NCI-H2107 (cell line): ENCODE data around the gene SLC24A1.

Source experiments
- DNase-seq: peaks from one replicate; lab custom pipeline; 2025; lab: John Stamatoyannopoulos, UW

Gene SLC24A1

DNA sequence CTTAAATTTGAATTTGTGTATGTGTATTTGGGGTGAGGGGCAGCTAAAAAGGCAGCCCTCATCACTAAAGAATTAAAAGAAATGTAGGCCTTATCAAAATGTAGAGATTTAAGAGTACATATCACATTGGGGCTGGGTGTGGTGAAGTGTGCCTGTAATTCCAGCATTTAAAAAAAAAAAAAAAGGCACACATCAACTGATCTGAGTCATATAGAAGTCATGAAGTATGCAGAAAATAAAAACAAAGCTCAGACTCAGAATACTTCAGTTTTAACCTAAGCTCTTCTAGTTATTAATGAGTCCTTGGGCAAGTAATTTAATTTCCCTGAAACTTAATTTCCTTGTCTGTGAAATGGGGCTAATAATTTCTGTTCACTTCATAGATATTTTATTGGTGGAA, 31.6 kb downstream of the SLC24A1 start:
- DNase-seq: no peak

DNA sequence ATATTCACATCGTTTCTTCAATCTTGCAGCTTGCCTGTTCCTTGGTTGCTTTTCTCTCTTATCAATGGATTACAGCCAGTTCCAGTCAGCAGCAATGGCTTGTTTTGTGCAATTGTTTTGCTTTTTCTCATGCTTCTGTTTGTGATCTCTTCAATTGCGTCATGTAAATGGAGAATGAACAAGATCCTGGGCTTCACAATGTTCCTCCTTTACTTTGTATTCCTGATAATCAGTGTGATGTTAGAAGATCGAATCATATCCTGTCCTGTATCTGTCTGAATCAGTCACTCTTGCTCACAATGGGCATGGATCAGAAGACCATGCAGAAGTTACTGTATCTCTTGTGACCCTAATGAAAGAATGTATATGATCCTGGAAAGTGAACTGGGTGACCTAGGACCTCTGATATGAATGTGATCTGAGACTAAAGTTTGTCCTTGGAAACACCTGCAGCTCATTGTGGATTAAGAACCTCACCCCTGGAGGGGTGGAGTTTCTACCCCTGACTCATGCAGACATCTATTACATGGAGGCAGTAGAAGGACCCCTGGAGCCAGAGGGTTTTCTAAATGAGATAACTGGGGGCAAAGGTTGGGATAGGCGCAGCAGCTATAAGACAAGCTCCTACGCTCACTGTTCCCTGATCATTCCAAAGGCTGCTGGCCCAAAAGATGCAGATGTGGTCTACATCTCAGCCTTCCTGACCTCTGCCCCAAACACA, 32.2 kb downstream of the SLC24A1 start:
- no peak for DNase-seq

DNA sequence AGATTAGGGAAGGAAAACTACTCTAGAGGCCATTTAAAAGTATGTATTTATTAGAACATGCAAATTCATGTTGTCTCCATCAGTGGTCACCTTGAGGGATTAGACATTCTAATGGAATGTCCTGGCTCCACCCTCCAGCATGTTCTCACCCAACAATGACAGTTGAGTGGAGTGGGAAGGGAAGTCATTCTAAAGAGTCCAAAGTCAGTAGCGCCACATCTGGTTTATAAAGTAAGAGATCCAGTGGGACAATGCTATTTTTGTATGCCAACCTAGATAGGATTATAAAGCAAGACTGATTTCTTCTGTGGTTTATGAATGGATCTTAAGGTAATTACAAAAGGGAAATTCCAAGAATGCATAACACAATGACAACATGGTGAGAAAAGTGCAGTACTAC, 33.3 kb downstream of the SLC24A1 start:
- DNase-seq: no peak

DNA sequence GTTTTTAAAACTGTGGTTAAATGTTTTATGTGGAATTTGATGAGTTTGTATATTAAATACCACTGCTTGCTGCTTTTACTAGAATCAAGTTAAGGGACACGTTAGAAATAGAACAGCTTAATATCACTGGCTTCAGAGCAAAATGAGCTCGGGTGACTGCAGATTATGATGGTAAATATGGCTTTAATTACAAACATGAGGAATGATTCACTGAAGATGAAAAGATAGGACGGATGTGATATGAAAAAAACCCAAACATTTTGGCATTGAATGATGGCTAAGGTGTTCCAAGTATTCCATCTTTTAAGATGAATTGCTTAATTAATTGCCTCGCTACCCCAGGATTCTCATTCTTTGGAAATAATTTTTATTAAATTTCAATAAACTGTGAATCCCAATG, 33.7 kb downstream of the SLC24A1 start:
- DNase-seq: no peak

DNA sequence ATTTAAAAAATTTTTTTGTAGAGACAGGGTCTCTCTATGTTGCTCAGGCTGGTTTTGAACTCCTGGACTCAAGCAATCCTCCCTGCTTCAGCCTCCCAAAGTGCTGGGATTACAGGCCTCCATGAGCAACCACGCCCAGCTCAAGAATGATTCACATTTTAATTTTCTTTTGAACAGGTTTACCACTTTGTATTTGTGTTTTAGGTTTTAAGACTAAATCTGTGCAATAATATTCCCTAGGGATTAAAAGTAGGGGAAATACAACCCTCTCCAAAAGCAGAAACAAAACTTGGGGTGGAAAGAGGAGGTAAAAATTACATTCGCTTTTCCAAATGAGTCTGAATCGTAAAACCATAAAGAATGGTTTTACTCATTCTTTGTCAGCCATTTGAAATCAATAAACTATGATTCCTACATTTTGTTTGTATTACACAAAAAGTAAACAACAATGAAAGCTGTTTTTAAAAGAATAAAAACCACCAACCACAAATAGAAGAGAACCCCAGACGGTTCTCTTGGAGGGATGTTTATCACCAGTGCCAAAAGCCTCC, 37.8 kb downstream of the SLC24A1 start:
- no peak for DNase-seq

- DNase-seq: no peak
Measured at GRCh38 chr15:65660927-65661326, 39.2 kb downstream of the SLC24A1 start.

GRCh38 chr15:65663521-65663920, 41.8 kb downstream of the SLC24A1 start:
- no peak for DNase-seq

DNA sequence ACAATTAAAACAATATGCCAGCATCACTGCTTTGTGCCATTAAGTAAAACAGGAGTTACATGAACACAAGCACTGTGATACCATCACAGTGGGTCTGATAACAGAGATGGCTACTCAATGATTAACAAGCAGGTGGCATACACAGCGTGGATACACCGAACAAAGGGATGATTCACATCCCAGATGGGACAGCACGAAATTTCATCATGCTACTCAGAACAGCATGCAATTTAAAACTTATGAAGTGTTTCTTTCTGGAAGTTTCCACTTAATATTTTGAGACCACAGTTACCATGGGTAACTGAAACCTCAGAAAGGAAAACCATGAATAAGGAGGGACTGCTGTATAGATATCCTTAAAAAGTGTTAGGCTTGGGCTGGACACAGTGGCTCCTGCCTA, 44.5 kb downstream of the SLC24A1 start:
- DNase-seq: no peak

- no peak for DNase-seq
Measured at GRCh38 chr15:65675551-65675950, 53.8 kb downstream of the SLC24A1 start.

DNA sequence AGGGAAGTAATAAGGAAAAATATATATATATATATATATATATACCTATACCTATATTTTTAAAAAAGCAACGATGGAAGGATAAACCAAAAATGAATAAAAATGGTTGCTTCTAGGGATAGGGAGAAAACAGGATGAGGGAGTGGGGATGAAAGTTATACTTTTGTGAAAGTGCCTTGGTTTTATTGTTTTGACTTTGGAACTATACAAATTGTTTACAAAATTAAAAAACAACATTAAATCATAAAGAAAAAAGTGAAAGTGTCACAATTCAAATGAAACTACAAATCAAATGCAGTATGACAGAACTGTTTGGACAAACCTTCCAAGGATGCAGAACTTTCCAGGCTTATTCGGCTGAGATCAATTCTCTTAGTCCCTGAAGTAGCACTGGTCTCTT, 54.4 kb downstream of the SLC24A1 start:
- DNase-seq: no peak

DNA sequence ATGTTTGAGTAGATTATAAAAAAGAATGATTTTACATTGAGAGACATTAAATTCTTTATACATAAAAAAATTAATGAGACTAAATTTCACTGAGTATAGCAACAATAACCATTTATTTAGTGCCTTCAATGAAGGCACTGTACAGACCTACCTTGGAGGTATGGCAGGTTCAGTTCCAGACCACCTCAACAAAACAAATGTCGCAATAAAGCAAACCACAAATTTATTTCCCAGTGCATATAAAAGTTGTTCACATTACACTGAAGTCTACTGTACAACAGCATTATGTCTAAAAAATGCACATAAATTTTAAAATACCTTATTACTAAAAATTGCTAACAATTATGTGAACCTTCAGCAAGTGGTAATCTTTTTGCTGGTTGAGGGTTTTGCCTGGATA, 58.8 kb downstream of the SLC24A1 start:
- DNase-seq: no peak

DNA sequence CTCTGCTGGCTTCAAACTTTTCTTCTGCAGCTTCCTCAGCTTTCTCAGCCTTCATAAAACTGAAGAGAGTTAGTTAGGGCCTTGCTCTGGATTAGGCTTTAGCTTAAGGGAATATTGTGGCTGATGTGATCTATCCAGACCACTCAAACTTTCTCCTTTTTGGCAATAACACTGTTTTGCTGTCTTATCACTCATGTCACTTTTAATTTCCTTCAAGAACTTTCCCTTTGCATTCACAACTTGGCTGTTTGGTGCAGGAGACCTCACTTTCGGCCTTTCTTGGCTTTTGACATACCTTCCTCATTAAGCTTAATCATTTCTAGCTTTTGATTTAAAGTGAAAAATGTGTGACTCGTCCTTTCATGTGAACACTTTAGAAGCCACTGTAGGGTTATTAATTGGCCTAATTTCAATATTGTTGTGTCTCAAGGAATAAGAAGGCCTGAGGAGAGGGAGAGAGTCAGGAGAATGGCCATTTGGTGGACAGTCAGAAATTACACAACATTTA, 60.7 kb downstream of the SLC24A1 start:
- no peak for DNase-seq

DNA sequence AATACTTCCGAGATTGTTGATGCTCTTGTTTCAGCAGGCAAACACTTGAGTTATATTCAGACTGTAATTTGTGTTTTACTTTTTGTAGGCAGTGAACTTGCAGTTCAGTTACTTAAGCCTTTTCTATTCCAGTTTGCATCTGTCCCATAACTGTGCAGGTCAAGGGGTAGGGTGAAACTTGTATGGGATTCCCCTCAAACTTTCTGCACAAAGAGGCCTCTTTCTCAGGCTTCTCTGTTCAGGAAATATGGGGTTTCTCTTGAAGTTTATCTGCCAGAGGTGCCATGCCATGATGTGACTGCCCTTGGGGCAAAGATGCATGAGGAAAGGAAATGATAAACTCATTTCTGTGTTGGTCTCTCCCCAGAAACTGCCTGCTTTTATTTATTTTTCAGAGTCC, 66.7 kb downstream of the SLC24A1 start:
- DNase-seq: no peak

DNA sequence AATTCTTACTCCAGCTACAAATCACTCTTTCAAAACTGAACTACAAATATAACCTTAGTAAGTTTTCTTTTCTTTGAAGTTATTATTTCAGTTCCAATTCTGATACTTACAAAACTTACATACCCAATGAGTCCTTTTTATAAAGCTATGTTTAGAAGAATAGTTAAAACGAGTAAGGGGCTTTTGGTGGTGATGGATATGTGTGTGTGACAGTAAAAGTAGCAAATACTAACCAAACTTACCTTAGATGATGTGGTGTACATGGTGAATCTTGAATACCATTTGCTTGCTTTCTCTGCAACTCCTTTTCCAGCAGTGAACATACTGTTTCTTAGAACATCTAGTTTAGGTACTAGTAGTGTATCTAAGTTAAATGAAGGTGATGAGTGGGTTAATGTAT, 68.4 kb downstream of the SLC24A1 start:
- DNase-seq: no peak

GRCh38 chr15:65690778-65691177, 69.0 kb downstream of the SLC24A1 start:
- DNase-seq: no peak

- DNase-seq: no peak
Measured at GRCh38 chr15:65695081-65695480, 73.3 kb downstream of the SLC24A1 start.
